Dedifferentiated amniotic fluid mesenchymal stem cell (primary cell): ENCODE measurements around the gene HBP1.
"Not testable (repeated sequence)": the region's sequence is repeated elsewhere in the genome, so short reads cannot be mapped to it uniquely, and the experiment has no call there.

Experiments used
- DNase-seq: peaks from one replicate; pipeline ENCODE4 v3.0.0-alpha.2; 2016; ENCODE audit errors: extremely low spot score

The HBP1 gene

GRCh38 chr7:107228291-107228690 lies 59.5 kb downstream of the HBP1 start:
- no peak for DNase-seq

- no peak for DNase-seq
These were observed 61.5 kb downstream of the HBP1 start for GRCh38 chr7:107230334-107230733.

- no peak for DNase-seq
These were observed 63.8 kb downstream of the HBP1 start for GRCh38 chr7:107232568-107233090.

- no peak for DNase-seq
These were observed 64.4 kb downstream of the HBP1 start for GRCh38 chr7:107233174-107233573.

- DNase-seq = no peak
These were observed 65.2 kb downstream of the HBP1 start for GRCh38 chr7:107233981-107234380.

GRCh38 chr7:107234436-107234835 lies 65.6 kb downstream of the HBP1 start:
- DNase-seq = no peak

GRCh38 chr7:107236862-107237261 lies 68.1 kb downstream of the HBP1 start:
- peak; percentile 18 for DNase-seq

- no peak for DNase-seq
These were observed 68.6 kb downstream of the HBP1 start for GRCh38 chr7:107237451-107237850.

GRCh38 chr7:107242267-107242666 lies 73.5 kb downstream of the HBP1 start:
- DNase-seq = no peak

- no peak for DNase-seq
These were observed 75.8 kb downstream of the HBP1 start for GRCh38 chr7:107244613-107245012.

GRCh38 chr7:107246836-107247235 lies 78.0 kb downstream of the HBP1 start:
- not testable (repeated sequence) for DNase-seq

- DNase-seq = no peak
These were observed 79.9 kb downstream of the HBP1 start for GRCh38 chr7:107248551-107249316.

GRCh38 chr7:107251963-107252362 lies 83.2 kb downstream of the HBP1 start:
- DNase-seq = no peak
